Fibroblast of lung (primary cell): ENCODE results near the gene LIPG.

Source experiments
- EZH2 ChIP-seq: IDR thresholded peaks from 2 replicates; pipeline ENCODE4 v1.5.1; 2012; ENCODE audit warnings: low read length, control low read depth, mild to moderate bottlenecking; ENCODE audit errors: missing control alignments
- TF ChIP-seq, protein P1 (sequence below), 2 donors: IDR thresholded peaks in 1 of 2; conservative IDR thresholded peaks in 1 of 2; 1 replicate in 1 of 2; 2 replicates in 1 of 2; pipeline ENCODE4 v1.5.1; 2011 to 2012; ENCODE audit warnings: low read length in 2 of 2, control low read depth in 1 of 2, inconsistent platforms in 1 of 2, low read depth in 1 of 2, mild to moderate bottlenecking in 1 of 2

DNA sequence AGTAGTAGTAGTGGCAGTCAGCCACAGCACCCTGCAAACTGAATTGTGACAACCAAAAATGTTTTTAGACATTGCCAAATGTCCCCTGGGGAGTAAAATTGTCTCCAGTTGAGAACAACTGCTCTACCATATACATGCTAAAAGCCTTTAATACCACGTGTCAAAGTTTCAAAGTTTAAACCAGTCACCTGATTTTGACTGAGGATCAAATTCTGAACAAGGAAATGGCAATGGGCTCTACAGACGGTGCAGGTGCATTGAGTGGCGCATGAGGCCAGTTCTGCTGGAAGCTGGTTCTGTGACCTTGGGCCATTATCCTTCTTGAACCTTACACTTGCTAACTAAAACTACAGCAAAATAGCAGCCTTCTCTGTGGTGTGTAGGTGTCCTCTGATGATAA is 85.0 kb downstream of the LIPG start:
- TF ChIP-seq, protein P1, sequence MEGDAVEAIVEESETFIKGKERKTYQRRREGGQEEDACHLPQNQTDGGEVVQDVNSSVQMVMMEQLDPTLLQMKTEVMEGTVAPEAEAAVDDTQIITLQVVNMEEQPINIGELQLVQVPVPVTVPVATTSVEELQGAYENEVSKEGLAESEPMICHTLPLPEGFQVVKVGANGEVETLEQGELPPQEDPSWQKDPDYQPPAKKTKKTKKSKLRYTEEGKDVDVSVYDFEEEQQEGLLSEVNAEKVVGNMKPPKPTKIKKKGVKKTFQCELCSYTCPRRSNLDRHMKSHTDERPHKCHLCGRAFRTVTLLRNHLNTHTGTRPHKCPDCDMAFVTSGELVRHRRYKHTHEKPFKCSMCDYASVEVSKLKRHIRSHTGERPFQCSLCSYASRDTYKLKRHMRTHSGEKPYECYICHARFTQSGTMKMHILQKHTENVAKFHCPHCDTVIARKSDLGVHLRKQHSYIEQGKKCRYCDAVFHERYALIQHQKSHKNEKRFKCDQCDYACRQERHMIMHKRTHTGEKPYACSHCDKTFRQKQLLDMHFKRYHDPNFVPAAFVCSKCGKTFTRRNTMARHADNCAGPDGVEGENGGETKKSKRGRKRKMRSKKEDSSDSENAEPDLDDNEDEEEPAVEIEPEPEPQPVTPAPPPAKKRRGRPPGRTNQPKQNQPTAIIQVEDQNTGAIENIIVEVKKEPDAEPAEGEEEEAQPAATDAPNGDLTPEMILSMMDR (conservative IDR thresholded peaks at IDR 0.05 in 1 of 2, IDR thresholded peaks at IDR 0.05 in 1 of 2; ENCODE audit: low read depth in 1 of 2, low read length in 2 of 2) = no peak
- TF ChIP-seq EZH2 = no peak
